MCF 10A (cell line): ENCODE results near the gene TTC23L. TPM values are rescaled to one million over a fixed set of nuclear protein-coding genes. Genes with fewer than 3 reads are reported as not detected.

Source experiments
- BruUV-seq: library from RNA; stranded (reverse); fragments of 400-500 nt; replicated peaks from 2 replicates; lab custom pipeline; 2021; lab: Mats Ljungman, UMichigan
- CTCF ChIA-PET: fragments of 300-600 bp; sonication (Branson Sonifier 250); formaldehyde crosslinking; extraction: SDS; loops from one replicate; lab custom pipeline; 2021; ENCODE audit warnings: antibody characterized with exemption, inconsistent platforms; lab: Yijun Ruan, JAX
- POLR2A ChIA-PET: fragments of 300-600, 350-650 bp; sonication (Branson Sonifier 250); formaldehyde crosslinking; extraction: SDS; loops from one replicate; lab custom pipeline; 2020; ENCODE audit warnings: antibody characterized with exemption, inconsistent platforms; lab: Yijun Ruan, JAX
- DNase-seq: peaks from one replicate; pipeline ENCODE4 v3.0.0-alpha.2; 2018; ENCODE audit not compliant: unreplicated experiment
- H3K27ac Mint-ChIP-seq: one replicate; pipeline ENCODE4 v1.8.0; 2022; ENCODE audit warnings: mild to moderate bottlenecking, low read depth, mixed read lengths; ENCODE audit not compliant: unreplicated experiment
- H3K27me3 Mint-ChIP-seq: one replicate; pipeline ENCODE4 v1.8.0; 2022; ENCODE audit warnings: mixed read lengths; ENCODE audit not compliant: insufficient read depth, unreplicated experiment
- H3K36me3 Mint-ChIP-seq: one replicate; pipeline ENCODE4 v1.8.0; 2022; ENCODE audit warnings: mild to moderate bottlenecking, moderate library complexity, mixed read lengths; ENCODE audit not compliant: insufficient read depth, unreplicated experiment
- H3K4me1 Mint-ChIP-seq: one replicate; pipeline ENCODE4 v1.8.0; 2022; ENCODE audit warnings: mixed read lengths; ENCODE audit not compliant: insufficient read depth, unreplicated experiment
- H3K4me3 Mint-ChIP-seq: one replicate; pipeline ENCODE4 v1.8.0; 2022; ENCODE audit warnings: mild to moderate bottlenecking, moderate library complexity, mixed read lengths; ENCODE audit not compliant: unreplicated experiment
- H3K9me3 Mint-ChIP-seq: one replicate; pipeline ENCODE4 v1.8.0; 2022; ENCODE audit warnings: mixed read lengths; ENCODE audit not compliant: unreplicated experiment
- intact Hi-C: fragments of 100-400 bp; cut with micrococcal nuclease; formaldehyde crosslinking; loops from 2 replicates; pipeline ENCODE4 v1.14.1; 2022
- total RNA-seq: library from RNA; stranded (reverse); gene quantifications from 2 replicates; pipeline ENCODE4 v1.2.3, GENCODE V29; 2022
- TF ChIP-seq, protein P1 (sequence below): fragments of 200-600 bp; IDR thresholded peaks from one replicate; pipeline ENCODE4 v1.8.0; 2022; ENCODE audit warnings: antibody characterized with exemption, mild to moderate bottlenecking; ENCODE audit not compliant: unreplicated experiment

Gene TTC23L
- total RNA-seq, 1 experiment from 2014 or later: 0.14 TPM

DNA sequence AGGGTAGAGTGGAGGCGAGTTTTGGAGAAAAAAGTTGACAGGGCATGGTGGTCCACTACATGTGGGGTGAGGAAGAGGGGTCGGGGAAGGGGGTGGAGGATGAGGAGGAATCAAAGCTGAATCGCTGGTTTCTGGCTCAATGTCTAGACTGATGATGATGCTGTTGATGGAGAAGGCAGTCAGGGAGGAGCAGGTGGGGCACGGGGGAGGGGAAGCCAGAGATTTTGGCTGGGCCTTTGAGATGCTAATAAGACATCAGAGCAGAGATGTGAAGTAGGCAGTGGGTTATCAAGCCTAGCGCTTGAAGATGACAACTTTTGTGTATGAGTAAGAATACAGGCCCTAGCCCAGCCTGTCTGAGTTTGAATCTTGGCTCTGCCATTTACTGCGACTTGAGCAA is 32.4 kb upstream of the TTC23L start:
- no TSS peak for BruUV-seq
- intact Hi-C loops: no loop called here
- TF ChIP-seq, protein P1, sequence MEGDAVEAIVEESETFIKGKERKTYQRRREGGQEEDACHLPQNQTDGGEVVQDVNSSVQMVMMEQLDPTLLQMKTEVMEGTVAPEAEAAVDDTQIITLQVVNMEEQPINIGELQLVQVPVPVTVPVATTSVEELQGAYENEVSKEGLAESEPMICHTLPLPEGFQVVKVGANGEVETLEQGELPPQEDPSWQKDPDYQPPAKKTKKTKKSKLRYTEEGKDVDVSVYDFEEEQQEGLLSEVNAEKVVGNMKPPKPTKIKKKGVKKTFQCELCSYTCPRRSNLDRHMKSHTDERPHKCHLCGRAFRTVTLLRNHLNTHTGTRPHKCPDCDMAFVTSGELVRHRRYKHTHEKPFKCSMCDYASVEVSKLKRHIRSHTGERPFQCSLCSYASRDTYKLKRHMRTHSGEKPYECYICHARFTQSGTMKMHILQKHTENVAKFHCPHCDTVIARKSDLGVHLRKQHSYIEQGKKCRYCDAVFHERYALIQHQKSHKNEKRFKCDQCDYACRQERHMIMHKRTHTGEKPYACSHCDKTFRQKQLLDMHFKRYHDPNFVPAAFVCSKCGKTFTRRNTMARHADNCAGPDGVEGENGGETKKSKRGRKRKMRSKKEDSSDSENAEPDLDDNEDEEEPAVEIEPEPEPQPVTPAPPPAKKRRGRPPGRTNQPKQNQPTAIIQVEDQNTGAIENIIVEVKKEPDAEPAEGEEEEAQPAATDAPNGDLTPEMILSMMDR: no peak
- Mint-ChIP-seq H3K4me1 (no peaks in the 10 kb centered on the region), H3K27me3 (no peaks in the 10 kb centered on the region), H3K27ac (no peak overlapping the region), H3K36me3 (peaks cover 10% of the 10 kb centered on the region), H3K9me3 (no peaks in the 10 kb centered on the region), H3K4me3 (no peak overlapping the region)
- DNase-seq: no peak
- ChIA-PET POLR2A (no interaction called here), CTCF (interaction anchor here (1.1 kb wide), 1 partner anchor 71 kb away, joined by 3 read pairs; no protein-coding TSS in a partner anchor)

DNA sequence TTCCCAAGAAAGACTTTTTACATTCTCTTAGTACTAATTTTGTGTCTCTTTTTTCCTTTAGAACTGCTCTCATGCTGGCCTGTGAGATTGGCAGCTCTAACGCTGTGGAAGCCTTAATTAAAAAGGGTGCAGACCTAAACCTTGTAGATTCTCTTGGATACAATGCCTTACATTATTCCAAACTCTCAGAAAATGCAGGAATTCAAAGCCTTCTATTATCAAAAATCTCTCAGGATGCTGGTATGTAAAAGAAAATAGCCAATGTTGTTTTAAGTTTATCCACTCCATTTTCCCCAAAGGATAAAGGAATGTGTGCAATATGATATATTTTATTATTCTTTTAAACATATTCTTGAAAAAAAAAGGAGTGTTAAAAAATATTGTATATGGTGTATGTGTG is 27.3 kb upstream of the TTC23L start:
- no TSS peak for BruUV-seq
- Mint-ChIP-seq H3K36me3 (peaks cover 12% of the 10 kb centered on the region), H3K27ac (no peak overlapping the region), H3K4me3 (no peak overlapping the region), H3K27me3 (no peaks in the 10 kb centered on the region), H3K4me1 (no peaks in the 10 kb centered on the region), H3K9me3 (no peaks in the 10 kb centered on the region)
- TF ChIP-seq, protein P1: no peak
- DNase-seq: no peak
- intact Hi-C loops: no loop called here
- CTCF ChIA-PET: no interaction called here
- POLR2A ChIA-PET: no interaction called here

DNA sequence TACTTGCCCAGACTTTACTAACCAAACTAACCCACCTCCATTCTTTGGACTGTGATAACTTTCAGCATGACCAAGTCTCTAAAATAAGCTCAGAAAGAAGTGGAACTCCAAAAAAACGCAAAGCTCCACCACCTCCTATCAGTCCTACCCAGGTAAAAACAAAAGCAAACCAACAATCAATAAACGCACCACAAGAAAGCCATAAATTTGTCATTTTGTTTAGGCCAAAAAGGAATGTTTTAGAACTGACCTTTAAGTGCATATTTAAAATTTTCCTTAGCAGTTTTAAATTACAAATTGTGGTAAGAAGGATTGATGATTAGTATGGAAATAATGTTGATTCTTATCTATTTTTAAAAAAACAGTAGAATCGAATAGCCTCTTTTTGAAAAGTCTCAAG is 25.5 kb upstream of the TTC23L start:
- H3K27me3 Mint-ChIP-seq: no peaks in the 10 kb centered on the region

DNA sequence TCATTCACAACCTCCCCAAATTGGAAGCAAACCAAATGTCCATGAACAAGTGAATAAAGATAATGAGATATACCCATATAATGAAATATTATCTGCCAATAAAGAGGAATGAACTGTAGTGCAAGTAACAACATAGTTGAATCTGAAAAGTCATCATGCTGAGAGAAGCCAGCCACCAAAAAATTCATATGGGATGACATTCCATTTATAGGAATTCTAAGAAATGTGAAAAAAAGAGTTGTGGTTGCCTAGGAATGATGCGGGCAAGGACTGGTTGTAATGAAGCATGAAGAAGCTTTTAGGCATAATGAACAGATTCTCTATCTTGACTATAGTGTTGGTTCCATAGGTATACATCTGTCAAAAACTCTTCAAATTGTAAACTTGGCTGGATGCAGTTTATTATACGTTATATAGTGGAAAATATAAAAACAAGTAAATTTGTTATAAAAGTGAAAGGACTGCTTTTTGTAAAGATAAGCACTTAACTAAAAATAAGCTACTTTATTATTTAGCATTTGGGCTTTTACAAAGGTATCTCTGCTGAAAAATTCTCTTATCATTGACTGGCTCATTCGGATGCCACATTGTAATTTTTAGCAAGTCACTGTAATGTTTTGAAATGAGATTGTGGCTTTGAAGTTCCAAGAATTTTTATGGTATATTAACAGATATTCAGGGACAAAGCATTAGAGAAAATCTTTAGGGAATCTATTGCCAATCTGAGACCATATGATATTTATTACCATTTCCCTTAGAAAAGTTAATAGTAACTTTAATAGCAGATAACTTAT is 21.2 kb upstream of the TTC23L start:
- H3K9me3 Mint-ChIP-seq: no peaks in the 10 kb centered on the region
- peak overlapping the region; percentile 9 for H3K27ac Mint-ChIP-seq
- no peak for DNase-seq
- BruUV-seq: no TSS peak
- POLR2A ChIA-PET: interaction anchor here (1.0 kb wide), 1 partner anchor 15 kb away, joined by 4 read pairs; no protein-coding TSS in a partner anchor
- H3K36me3 Mint-ChIP-seq: peaks cover 12% of the 10 kb centered on the region
- TF ChIP-seq, protein P1: no peak
- intact Hi-C loops: no loop called here
- H3K27me3 Mint-ChIP-seq: no peaks in the 10 kb centered on the region
- no peaks in the 10 kb centered on the region for H3K4me1 Mint-ChIP-seq
- CTCF ChIA-PET: interaction anchor here (0.7 to 1.6 kb wide), 3 partner anchors 21 to 250 kb away, joined by 3 to 4 read pairs (median 4); partner anchors contain the start of gene TTC23L
- no peak overlapping the region for H3K4me3 Mint-ChIP-seq

More for the DNA sequence above, 25.5 kb upstream of the TTC23L start:
- H3K4me1 Mint-ChIP-seq: no peaks in the 10 kb centered on the region
- DNase-seq: no peak
- peaks cover 12% of the 10 kb centered on the region for H3K36me3 Mint-ChIP-seq
- no peaks in the 10 kb centered on the region for H3K9me3 Mint-ChIP-seq
- TF ChIP-seq, protein P1: no peak
- BruUV-seq: no TSS peak
- intact Hi-C loops: no loop called here
- no peak overlapping the region for H3K4me3 Mint-ChIP-seq
- ChIA-PET CTCF (interaction anchor here (1.3 kb wide), 1 partner anchor 327 kb away, joined by 5 read pairs; no protein-coding TSS in a partner anchor), POLR2A (interaction anchor here (0.5 to 2.1 kb wide), 4 partner anchors 12 to 81 kb away, joined by 3 to 7 read pairs (median 3); partner anchors contain the start of gene TTC23L)
- H3K27ac Mint-ChIP-seq: no peak overlapping the region
